Skin epidermis (tissue), 12 donors: ENCODE data around the gene DDX51.

Experiments
- H3K27ac ChIP-seq, 21 experiments: fragments of 200-600 bp; sonication (generic) in 11 of 21; one replicate each; pipeline ENCODE4 v1.5.0; 2020; ENCODE audit warnings: mild to moderate bottlenecking in 3 of 21, inconsistent platforms in 2 of 21, moderate library complexity in 2 of 21
- H3K4me3 ChIP-seq, 7 experiments: fragments of 200-600 bp; sonication (generic) in 2 of 7; one replicate each; pipeline ENCODE4 v1.5.0; 2020; ENCODE audit warnings: inconsistent platforms in 2 of 7, mild to moderate bottlenecking in 2 of 7, moderate library complexity in 1 of 7

Gene DDX51

DNA sequence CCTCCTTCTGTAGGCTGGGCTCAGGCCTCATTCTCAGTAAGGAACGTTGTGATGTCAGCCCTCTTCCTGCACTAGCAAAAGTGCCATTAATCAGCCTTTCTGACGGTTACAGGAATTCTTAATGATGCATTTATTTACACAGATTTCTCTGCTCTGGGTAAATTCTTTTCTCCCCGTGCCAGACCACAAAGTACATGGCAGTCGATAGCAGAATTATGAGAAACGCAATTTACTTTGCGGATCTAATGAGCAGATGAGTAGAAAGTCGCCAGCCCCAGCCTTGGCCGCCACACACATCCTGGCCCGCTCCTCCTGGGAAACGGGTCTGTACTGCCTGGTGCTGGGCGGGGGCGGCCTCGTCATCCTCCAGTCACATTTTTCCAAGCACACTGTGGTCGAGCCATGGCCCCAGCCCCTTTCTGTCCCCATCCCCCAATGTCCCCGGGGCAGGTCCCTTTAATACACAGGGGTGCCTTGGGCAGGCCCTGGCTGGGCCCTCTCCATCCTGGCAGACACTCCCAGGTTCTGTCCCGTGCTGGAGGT, 26.0 kb upstream of the DDX51 start:
- Histone ChIP-seq H3K4me3 (no peak overlapping the region), H3K27ac (no peak overlapping the region)

DNA sequence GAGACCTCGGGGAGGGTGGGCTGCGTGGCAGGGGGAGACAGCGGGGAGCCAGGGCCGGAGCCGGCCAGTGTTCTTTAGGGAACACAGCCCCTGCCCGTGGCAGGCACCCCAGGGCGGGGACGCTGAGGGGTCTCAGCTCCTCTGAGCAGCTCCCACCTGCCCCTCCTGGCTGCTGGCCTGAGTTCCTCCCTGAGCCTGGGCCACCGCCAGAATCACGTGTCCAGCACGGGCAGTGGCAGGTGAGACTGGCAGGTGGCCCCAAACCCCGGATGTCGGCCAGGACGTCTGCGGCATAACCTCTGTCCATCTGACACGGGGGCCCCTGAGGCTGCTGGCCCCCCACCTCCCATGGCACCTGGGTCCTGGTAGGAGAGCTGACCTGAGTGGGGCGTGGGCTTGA, 25.3 kb upstream of the DDX51 start:
- H3K27ac ChIP-seq = no peak overlapping the region
- H3K4me3 ChIP-seq = no peak overlapping the region

DNA sequence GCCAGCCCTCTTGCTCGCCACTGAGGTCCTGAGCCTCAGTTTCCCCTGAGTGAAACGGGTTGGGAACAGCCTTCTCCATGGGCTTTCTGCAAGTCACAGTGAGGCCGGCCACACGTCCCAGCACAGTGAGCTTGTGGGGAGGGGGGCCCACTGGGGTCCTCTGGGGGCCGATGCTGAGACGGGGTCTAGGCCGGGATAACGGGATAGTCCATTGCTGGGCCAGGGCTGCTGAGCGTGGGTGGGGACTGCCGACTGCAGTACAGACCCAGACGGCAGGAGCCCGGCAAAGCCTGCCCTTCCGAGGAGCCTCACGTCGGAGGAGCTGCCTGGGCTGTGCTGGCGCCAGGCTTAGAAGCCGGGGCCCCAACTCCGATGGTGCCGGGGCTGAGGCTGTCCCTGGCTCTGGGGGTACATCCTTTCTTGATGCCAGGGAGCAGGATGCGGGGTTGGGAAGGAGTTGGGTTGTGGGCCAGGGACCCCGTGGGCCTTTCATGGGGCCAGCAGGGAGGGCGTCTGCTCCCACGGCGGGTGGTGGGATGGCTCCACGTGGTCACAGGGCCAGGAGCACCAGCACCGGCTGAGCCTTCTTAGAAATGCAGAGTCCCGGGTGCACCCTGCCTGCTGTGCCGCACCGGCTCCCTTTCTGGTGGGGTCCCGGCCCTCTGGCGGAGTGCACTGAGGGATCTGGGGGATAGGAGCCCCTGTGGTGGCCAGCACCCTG, 24.4 kb upstream of the DDX51 start:
- no peak overlapping the region for H3K4me3 ChIP-seq
- no peak overlapping the region for H3K27ac ChIP-seq

DNA sequence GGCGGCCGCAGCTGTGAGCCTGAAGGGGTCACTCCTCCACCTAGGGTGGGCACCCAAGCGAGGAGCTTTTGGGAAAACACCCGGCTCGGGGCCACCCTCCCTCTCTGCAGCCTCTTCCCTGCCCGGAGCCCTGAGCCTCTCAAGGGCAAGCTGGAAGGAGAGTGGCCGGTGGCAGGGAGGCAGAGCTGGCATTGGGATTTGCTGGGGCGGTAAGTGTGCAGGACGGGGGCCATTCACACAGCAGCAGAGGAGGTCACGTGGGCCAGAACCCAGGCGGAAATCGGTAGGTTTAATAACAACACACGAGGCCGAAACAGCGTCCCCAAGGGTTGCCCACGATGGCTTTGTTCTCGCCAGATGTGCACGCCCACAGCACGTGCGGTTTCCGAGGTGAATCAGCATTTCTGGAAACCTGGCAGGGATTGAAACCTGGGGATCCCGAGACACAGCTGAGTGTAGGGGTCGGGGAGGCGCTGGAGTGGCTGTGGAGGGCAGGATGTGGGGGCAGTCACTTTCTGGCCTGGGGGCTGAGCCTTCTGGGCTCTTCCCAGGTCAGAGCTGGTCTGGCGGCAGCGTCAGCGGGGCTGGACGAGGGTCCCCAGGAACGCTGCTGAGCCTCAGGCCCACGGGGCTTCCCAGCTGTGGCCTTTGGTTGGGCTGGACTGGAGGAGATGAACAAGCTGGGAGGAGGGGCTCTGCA, 23.6 kb upstream of the DDX51 start:
- Histone ChIP-seq H3K27ac (no peak overlapping the region), H3K4me3 (no peak overlapping the region)

DNA sequence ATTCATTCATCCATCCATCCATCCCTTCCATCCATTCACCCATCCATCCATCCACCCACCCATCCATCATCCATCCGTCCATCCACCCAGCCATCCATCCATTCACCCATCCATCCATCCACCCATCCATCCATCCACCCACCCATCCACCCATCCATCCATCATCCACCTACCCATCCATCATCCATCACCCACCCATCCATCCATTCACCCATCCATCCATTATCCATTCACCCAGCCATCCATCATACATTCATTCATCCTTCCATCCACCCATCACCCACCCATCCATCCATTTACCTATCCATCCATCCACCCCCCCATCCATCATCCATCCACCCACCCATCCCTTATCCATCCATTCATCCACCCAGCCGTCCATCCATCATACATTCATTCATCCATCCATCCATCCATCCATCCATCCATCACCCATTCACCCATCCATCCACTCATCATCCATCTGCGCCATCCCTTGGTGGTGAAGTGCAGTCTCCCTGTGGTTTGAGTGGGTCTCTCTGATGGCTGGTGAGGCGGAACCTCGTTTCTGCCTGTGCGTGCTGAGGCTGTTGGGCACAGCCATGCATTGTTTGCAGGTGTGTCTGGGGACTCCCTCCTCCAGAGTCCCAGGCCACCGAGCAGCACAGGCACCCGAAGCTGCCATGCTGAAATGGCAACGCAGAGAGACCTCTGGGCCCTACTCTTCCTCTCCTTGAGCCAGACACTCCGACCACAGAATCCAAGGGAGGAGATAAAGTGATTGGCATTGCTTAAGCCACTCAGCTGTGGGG, 22.9 kb upstream of the DDX51 start:
- H3K4me3 ChIP-seq = no peak overlapping the region

DNA sequence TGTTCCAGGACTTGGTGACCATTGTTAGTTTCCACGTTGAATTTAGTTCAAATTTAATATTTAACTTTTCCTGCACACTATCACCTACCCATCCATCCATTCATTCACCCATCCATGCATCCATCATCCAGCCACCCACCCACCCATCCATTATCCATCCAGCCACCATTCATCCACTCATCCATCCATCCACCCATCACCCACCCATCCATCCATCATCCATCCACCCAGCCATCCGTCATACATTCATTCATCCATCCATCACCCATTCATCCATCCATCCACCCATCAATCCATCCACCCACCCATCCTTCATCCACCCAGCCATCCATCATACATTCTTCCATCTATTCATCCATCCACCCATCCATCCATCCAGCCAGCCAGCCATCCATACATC, 22.0 kb upstream of the DDX51 start:
- Histone ChIP-seq H3K4me3 (no peak overlapping the region), H3K27ac (no peak overlapping the region)

More for the DNA sequence above, 22.9 kb upstream of the DDX51 start:
- H3K27ac ChIP-seq = no peak overlapping the region

DNA sequence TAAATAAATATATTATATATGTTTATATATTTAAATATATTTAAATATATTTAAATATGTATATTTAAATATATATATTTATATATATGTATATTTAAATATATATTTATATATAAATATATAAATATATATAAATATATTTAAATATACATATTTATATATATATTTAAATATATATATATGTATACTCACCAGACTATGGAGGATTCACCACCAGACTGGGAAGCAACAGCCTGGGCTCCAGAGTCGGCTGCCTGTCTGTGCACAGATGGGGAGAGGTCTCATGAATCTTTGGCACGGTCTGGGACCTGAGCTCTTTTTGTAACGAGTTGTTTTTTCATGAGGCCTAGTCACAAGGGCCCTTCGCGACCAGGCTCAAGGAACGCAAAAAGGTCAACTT, 21.5 kb upstream of the DDX51 start:
- Histone ChIP-seq H3K4me3 (no peak overlapping the region), H3K27ac (no peak overlapping the region)

DNA sequence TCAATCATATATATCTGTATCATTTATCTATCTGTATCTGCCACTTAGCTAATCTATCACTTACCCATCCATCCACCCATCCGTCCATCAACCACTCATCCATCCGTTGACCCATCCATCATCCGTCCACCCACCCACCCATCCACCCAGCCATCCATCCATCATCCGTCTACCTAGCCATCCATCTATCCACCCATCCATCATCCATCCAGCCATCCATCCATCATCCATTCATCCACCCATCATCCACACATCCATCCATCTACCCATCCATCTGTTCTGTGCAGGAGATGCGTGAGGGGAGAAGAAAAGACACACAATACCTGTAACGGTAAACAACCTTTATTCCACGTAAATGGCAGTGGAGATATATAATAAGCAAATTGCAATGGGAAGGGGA, 20.3 kb upstream of the DDX51 start:
- Histone ChIP-seq H3K4me3 (no peak overlapping the region), H3K27ac (no peak overlapping the region)

DNA sequence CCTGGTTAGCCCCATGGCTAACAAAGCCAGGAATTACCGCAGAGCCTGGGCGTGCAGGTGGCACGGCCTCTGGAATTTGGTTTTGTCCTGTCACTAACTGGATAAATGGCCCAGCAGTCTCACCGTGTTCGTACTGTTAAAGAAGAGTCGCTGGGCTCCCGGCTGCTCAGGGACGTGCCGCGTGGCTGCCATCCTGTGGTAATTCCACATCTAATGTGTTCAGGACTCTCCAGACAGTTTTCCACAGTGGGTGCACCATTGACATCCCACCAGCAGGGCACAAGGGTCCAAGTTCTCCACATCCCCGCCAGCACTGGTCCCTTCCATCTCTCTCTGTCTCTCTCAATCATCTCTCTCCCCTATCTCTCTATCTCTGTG, 19.8 kb upstream of the DDX51 start:
- no peak overlapping the region for H3K4me3 ChIP-seq
- H3K27ac ChIP-seq = no peak overlapping the region

DNA sequence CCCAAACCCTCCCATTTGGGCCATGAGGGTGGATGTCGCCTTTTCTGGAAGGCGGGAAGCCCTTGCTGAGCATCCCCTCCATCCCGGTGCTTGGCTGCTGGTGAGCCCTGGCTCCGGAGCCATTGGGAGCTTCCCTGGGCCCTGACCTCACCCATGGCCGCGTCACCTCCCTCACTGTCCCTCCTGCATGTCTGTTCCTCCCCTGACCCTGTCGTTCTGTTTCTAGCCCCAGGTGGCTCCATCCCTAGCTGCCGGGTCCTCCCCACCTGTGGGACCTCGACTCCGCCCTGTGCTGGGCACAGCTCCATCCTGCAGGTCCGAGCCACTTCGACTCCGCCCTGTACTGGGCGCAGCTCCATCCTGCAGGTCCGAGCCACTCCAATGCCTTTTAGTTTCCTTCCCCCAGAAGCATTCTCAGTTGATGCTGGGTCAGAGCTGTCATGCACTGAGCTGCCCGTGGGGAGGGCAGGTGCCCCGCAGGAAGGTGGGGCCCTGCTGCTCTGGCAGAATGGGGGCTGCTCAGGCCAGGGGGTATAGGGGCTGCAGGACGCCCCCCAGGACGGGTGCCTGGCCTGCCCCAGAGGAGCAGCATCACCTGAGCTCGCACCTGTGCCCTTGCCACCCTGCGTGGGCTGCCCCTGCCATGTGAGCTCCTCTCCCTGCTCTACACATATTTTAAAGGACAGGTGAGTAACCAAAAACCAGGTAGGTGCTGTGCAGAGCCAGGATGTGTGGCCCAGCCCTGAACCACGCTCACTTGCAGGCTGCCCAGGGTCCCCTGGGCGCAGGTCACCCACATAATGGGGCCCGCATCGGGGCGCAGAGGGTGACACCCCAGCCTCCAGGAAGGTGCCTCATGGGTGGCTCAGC, 19.2 kb upstream of the DDX51 start:
- Histone ChIP-seq H3K4me3 (no peak overlapping the region), H3K27ac (peak overlapping the region in 2 of 21 experiments; percentile 26 to 56)

DNA sequence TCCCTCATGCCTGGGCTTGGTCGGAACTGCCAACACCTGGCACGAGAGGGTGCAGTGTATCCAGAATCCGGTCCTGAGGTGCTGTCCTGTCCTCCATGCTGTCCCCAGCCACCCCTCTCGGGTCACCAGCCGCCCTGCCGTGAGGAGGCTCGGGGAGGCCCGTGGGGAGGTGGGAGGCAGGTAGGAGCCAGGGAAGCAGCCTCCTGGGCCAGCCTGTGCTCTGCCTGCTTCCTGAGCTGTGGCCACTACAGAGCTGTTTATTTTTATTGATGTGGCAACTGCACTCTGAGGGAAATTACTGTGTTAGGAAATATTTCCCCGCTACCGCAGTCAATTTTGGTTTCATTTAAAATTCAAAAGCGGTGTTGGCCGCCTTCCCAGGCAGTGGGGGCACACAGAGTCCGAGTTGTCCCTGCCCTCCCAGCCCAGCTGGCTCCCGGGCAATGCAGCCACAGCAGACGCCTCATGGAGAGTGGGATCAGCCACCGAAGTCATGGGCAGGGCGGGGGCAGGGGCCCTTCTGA, 18.5 kb upstream of the DDX51 start:
- H3K27ac ChIP-seq = peak overlapping the region in 4 of 21 experiments; percentile 18 to 56 (median 30)
- H3K4me3 ChIP-seq = no peak overlapping the region

DNA sequence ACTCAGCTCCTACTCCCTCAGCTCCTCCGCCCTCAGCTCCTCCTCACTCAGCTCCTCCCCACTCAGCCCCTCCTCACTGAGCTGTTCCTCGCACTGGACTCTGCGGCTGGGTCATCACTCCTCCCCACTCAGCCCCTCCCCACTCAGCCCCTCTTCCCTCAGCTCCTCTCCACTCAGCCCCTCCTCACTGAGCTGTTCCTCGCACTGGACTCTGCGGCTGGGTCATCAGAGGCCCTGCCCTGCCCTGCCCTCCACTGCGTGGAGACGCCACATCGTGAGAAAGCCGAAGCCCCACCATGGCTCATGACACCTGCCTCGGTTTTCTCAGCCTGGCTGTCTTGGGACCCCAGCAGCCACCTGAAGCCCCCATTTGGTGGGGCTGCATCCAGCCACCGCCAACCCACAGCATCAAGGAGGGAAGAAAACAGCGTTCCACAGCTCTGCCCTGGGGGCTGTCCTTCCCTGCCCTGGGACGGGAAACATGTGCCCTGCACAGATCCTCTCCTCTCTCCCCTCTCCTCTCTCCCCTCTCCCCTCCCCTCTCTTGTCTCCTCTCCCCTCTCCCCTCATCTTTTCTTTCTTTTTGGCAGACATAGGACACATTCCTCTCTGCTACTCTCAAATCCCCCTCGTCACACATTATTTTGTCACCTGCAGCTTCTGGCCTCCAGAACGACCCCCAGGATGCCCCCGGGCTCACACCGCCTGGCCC, 17.8 kb upstream of the DDX51 start:
- H3K27ac ChIP-seq = peak overlapping the region in 4 of 21 experiments; percentile 18 to 56 (median 30)
- H3K4me3 ChIP-seq = no peak overlapping the region

DNA sequence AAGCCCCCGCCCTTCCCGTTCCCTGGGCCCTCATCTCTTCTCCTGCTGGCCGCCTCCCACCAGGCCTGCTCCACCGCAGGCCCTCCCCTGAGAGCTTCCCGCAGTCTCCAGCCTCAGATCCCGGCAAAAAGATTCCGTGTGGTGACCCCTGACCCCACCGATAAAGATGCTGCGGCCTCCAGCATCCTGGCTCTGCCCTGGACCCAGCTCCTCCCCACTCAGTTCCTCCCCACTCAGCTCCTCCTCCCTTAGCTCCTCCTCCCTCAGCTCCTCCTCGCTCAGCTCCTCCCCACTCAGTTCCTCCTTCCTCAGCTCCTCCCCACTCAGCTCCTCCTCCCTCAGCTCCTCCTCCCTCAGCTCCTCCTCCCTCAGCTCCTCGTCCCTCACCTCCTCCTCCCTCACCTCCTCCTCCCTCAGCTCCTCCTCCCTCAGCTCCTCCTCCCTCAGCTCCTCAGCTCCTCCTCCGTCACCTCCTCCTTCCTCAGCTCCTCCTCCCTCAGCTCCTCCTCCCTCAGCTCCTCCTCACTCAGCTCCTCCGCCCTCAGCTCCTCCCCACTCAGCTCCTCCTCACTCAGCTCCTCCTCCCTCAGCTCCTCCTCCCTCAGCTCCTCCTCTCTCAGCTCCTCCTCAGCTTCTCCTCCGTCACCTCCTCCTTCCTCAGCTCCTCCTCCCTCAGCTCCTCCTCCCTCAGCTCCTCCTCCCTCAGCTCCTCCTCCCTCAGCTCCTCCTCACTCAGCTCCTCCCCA, 17.1 kb upstream of the DDX51 start:
- no peak overlapping the region for H3K27ac ChIP-seq
- H3K4me3 ChIP-seq = no peak overlapping the region

DNA sequence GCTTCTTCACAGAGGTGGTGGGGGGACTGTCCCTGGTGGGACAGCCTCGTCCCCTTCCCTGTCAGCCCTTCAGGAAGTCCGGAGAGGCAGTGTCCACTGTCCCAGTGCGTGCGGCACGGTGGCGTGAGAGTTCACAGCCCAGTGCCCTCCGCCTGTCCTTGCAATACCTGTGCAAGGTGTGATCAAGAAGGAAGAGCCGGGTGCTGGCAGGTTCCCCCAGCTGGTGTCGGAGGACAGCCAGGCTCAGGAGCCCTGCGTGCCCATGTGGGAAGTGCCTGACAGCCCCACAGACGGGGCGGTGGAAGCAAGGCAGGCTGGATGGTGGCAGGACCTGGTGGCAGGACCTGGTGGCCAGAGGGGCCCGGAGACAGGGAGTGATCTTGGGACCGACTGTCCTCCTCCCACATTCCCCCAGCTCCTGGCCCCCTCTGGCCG, 16.5 kb upstream of the DDX51 start:
- H3K4me3 ChIP-seq = no peak overlapping the region
- H3K27ac ChIP-seq = no peak overlapping the region

DNA sequence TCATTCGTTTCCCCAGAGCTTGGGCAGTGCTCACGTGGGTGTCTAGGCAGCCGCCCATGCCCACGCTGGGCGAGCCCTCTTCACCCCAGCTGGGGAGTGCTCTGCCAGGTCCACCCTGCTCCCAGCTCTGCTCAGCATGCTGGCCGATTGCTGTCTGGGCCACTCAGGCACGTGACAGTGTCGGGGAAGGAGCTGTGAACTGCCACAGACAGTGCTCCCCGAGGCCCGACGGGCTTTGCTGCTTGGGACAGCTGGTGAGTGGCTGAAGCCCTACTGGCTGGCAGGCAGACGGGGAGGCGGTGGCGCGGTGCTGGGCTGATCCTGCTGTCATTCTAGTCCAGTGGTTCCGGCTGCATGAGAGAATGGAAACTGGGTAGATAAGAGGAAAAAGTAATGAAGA, 15.9 kb upstream of the DDX51 start:
- Histone ChIP-seq H3K27ac (no peak overlapping the region), H3K4me3 (no peak overlapping the region)

DNA sequence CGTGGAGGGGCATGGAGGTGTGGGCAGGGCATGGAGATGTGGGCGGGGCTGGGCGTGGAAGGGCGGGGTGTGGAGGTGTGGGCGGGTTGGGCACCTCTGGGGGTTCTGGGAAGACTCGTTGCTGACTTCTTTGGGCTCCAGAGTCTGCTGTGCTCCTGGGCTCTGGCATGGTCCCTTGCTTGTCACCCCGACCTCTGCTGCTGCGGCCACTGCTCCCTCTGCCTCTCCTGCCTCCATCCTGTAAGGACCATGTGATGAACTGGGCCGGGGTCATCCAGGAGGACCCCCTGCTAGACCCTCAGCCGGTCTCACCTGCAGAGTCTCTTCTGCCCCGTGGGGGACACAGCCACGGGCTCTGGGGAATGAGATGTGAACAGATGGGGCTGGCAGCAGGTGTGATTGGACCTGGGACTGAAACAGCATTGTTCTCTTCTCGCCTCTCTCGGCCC, 15.5 kb upstream of the DDX51 start:
- Histone ChIP-seq H3K4me3 (no peak overlapping the region), H3K27ac (no peak overlapping the region)

DNA sequence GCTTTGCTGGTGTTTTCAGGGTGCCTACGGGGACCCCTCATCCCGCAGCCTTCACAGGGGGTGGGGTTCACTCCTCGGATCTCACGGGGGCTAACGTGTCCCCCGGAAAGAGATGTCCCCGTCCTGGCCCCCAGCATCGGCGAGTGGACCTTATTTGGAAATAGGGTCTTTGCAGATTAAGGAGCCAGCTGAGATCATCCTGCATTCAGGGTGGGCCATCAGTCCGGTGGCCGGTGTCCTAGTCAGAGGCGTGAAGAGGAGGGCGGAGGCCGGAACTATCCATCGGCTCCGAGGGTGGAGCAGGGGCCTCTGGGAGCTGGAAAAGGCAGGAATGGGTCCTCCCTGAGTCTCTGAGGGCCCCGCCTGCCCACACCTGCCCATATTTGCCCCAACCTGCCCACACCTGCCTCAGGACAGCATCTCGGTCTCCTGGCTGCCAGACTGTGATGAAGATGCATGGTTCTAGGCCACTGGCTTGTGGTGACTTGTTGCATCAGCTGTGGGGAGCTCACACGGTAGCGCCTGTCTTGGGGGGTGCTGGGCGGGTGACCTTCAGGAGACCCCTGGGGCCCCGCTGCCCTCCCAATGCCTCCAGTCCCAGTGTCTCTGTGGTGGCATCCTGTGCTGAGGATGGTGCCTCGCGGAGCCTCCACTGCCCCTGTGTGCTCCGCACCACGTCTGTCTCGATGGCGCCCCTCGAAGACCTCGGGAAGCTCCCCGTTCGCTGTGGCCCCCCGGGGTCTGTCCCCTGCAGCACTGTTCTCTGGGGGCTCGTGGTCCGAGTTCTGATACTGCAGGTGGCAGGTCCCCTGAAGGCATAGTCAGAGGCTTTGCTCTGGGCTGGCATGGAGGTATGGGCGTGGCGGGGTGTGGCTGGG, 14.8 kb upstream of the DDX51 start:
- Histone ChIP-seq H3K4me3 (no peak overlapping the region), H3K27ac (no peak overlapping the region)
